Fibroblast of skin of right quadriceps (primary cell): ENCODE measurements around the gene POLR1F.
A peak's percentile ranks its signal among the peaks of the same experiment; 100 is the strongest.
"Not testable (repeated sequence)": the region's sequence is repeated elsewhere in the genome, so short reads cannot be mapped to it uniquely, and the experiment has no call there.

Source experiments
- DNase-seq: peaks from one replicate; pipeline ENCODE4 v3.0.0-alpha.2; 2013

Gene POLR1F

DNA sequence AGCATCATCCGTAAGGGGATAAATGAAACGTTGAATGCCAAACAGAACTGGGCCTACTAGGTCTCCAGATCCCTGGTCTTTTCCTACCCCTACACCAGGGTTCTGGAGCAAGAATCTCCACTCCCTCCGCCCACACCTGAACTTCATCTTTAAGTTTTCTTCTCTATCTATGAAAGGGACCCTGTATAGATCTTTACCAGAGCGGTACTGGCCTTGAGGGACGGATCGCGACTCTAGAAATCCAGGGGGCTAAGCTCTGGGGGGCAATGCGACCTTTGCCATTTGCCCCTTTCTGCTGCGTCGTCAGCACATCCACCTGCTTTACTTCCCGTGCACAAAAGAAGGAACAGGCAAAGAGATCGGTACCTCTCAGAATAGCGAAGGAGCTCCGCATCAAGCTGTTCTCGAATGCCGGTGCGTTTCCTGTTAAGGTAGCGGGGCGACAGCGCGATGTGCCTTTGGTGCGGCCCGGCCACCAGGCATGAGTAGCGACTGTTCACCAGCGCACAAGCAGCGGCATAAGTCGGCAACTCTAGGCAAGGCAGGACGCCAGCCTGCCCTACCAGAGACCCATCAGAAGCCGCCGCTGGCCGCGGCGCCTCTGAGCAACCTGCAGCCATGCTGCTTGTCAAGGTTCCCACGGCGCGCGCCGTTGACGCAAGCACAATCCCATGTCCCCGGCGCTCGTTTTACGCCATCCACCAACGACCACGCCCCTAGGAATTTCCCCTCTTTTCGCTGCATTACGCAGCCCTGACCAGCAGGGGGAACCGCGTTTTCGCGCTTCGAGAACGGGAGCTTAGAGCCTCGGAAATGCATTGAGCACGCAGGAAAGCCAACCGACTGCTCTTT, at the start of gene POLR1F:
TSS of gene POLR1F (minus strand) at position 641 of the 852 bp plus-strand sequence. CDS start at position 620, 21 bp downstream.
- peak; percentile 94 for DNase-seq

DNA sequence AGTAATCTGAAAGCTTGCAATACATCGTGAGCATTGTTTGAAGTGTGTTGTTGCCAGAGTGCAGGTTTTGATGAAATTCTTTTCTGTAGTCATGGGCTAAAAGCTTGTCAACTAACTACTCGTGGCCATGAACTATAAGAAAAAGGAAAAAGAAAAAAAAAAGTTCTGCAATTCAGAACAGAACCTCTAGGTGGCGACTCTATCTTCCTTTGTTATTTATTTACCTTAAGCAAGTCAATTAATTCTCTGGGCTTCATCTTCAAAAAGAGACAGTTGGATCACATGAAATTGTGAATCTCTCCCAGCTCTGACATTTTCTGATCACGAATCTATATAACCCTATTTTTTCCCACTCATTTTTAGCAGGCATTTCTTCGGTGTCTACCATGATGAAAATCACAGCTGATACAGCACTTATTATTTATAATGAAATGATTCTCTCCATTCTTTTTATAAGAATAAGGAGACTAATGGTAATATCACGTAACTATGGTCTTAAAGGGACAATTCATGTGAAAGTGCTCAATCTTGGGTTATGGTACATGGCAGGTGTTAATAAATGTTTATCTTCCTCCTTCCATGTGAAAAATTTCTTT, 45.8 kb upstream of the POLR1F start:
- peak; percentile 42 for DNase-seq

- no peak for DNase-seq
These were observed 43.2 kb upstream of the POLR1F start for GRCh38 chr7:19752020-19752419.

- DNase-seq, result peak; percentile 5
These were observed 40.8 kb upstream of the POLR1F start for GRCh38 chr7:19749658-19750057.

DNA sequence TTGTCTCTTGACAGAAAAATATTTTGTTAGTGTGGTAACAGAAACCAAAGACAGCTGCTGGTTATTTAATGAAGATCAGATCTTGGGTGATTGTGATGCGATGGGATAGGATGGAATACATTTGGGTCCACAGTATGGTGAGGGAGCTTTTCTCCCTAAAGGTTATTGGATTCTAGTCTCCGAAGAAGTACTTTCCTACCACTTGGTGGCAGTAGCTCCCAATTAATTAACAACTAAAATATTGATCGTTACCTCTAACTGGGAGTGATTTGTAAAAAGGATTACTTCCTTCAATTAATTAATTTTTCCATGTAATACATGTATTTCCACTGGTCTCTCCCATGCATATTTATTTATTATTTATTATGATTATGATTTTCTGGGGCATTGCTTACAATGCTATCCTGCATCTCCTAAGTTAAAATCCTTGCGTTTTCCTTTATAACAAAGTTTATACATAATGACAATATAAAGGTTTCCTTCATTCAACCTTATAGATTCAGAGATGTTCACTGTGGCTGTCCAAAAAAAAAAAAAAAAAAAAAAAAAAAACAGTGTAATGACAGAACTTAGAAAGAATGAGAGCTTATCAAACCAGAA, 39.0 kb upstream of the POLR1F start:
- peak; percentile 20 for DNase-seq

DNA sequence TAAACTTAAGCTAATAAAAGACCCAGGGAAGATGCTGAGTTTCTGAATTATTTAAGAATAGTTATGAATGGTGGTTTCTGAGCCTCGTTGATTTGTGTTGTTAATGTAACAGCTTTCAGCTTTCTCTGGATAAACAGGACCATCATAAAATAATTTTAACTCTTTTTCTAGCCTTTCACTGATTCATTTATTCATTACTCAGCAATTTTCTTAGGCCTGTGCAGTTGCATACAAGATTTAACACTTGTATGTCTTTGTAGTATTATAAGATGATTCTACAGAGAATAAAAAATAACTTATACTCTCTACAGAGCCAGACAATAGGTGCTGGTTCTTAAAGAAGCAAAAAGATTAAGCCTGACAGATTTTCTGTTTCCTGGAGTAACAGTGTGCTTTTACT, 35.2 kb upstream of the POLR1F start:
- DNase-seq, result no peak

DNA sequence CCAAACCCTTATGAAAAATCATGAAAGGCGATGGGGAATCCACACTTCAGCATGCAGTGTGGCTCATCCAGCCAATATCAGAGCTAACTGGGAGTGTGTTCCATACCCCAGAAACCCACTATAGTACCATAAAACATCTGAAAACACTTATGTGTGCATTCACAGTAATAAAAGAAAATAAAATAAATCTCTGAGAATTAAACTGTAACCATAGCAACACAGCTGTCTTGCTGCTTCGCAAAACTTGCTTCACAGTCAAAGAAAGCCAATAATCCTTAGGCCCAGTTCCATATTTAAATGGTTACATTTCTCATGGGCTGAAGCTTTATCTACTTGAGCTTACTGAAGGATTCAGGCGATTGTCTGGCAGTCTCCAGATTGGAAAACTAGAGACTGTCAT, 19.9 kb upstream of the POLR1F start:
- no peak for DNase-seq

DNA sequence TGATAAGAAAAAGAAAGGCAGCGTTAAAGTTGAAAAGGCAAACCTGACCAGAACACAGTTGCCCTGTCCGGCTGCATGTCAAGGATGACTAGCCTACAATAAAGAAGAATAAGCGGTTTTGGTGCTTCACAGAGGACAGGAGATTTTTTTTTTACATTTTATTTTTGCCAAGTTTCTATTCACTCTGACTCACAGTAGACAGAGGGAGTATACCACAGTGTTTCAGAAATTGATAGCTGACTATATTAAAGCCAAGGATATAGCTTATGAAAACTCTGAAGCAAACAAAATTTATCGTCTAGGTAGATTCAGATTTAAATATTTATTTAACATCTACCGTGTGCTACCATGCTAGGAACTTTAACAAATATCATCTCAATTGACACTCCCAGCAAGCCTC, 16.9 kb upstream of the POLR1F start:
- no peak for DNase-seq

GRCh38 chr7:19715499-19715898, 6.7 kb upstream of the POLR1F start:
- DNase-seq, result no peak

- DNase-seq, result peak; percentile 45
These were observed 4.8 kb upstream of the POLR1F start for GRCh38 chr7:19713676-19714075.

GRCh38 chr7:19709249-19709578, 377 bp upstream of the POLR1F start:
- DNase-seq, result no peak

GRCh38 chr7:19707240-19707639, 1.6 kb downstream of the POLR1F start:
- DNase-seq, result no peak

GRCh38 chr7:19705663-19706062, 3.2 kb downstream of the POLR1F start:
- DNase-seq, result no peak

DNA sequence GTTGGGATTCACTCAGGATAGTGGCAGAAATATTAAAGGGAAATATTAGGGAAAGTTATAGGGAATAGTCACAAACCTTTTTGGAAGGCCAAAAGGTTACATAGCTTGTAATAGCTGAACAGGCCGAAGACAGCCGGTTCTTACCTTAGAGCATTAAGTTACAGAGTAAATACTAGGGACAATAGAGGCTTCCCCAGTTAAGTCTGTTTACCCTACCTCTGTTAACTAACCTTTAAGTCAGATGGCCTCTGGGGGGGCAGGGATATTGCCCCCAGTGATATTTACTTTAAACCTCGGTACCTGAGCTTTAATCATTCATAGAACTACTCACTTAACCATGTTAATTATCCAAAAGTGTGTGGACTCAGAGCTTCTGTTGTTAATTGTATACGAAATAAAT, 7.4 kb downstream of the POLR1F start:
- no peak for DNase-seq

DNA sequence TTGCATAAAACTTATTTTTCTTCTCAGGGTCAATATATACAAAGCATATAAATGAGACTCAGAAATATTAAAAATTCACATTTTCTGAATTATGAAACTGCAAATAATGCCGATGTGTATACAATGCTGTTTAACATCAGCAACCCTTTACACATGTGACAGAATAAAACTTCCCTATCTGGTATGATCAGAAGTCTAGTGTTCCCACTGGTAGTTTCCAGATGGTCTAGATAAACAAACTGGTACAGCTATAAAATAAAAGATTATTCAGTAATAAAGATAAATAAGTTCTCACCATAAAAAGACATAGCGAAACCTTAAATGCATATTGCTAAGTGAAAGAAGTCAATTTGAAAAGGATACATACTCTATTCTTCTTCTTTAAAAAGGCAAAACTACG, 7.9 kb downstream of the POLR1F start:
- no peak for DNase-seq

DNA sequence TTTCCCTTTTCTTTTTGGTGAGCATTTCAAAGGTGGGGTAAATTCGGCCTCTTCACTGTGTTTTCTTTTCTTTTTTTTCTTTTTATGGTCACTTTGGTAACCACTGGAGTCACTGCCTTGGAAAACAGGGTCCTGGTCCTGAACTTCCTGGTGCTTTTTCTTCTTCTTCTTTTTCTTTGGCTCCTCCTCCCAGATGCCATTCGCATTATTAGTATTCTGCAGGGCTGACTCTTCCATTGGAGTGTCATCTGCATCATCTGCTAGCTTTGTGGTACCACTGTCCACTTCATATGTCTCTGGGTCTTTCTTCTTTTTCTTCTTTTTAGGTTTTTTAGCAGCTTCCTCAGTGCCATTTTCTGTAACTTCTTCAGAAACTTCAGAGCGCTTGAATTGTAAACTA, 10.5 kb downstream of the POLR1F start:
- DNase-seq, result no peak

GRCh38 chr7:19696926-19697325, 11.9 kb downstream of the POLR1F start:
- DNase-seq, result no peak

DNA sequence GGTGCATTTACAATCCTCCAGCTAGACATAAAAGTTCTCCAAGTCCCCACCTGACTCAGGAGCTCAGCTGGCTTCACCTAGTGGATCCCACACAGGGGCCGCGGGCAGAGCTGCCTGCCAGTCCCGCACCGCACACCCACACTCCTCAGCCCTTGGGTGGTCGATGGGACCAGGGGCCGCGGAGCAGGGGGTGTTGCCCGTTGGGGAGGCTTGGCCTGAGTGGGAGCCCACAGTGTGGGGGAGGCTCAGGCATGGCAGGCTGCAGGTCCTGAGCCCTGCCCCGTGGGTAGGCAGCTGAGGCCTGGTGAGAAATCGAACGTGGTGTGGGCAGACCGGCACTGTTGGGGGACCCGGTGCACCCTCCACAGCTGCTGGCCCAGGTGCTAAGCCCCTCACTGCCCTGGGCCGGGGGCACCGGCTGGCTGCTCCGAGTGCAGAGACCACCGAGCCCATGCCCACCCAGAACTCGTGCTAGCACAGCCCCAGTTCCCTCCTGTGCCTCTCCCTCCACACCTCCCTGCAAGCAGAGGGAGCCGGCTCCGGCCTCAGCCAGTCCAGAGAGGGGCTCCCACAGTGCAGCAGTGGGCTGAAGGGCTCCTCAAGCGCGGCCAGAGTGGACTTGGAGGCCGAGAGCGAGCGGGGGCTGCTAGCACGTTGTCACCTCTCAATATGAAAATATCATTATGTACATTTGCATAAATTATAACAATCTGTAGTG, 16.6 kb downstream of the POLR1F start:
- no peak for DNase-seq

GRCh38 chr7:19690736-19691135, 18.1 kb downstream of the POLR1F start:
- no peak for DNase-seq

GRCh38 chr7:19689130-19689529, 19.7 kb downstream of the POLR1F start:
- DNase-seq, result not testable (repeated sequence)

DNA sequence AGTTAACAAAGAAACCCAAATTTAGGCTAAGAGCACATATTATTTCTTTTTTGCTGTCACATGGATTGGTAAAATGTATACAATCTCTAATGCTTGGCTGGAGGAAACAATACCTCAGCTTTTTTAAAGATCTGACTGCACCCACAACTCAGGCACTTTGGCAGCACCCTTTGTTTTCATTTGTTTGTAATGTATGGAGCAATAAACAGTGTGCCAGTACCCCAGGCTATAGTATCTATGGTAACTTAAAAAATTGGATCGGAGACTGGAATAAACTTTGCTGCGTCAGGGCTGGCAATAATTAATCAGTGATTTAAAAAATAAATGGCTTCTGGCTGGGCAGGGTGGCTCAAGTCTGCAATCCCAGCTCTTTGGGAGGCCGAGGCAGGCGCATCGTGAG, 27.2 kb downstream of the POLR1F start:
- no peak for DNase-seq

DNA sequence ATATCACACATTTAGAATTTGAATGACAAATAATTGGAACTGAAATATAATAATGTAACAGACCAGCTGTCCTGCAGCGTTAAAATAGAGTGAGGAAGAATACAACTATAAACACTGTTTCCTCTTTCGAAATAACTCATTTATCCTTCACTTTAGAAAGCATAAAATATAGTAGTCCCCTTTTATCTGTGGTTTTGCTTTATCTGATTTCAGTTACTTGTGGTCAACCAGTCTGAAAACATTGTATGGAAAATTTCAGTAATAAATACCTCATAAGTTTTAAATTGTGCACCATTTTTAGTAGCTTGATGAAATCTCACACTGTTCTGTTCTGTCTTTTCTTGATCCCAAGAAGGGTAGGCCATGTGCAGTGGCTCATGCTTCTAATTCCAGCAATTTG, 31.7 kb downstream of the POLR1F start:
- DNase-seq, result peak; percentile 71

GRCh38 chr7:19675816-19676215, 33.0 kb downstream of the POLR1F start:
- no peak for DNase-seq
